Measurements from ENCODE around the gene TMEM221. TPM values are rescaled to one million over a fixed set of nuclear protein-coding genes. Genes with fewer than 3 reads are reported as not detected.

TMEM221 gene
- total RNA-seq, 2 experiments from 2014 or later = not detected

GRCh38 chr19:17454576-17455071, 6.2 kb upstream of the TMEM221 start:
- H3K27me3 Mint-ChIP-seq = peaks cover 69% of the 10 kb centered on the region
- H3K9me3 ChIP-seq (ENCODE audit: control insufficient read depth in 1 of 2, insufficient read depth in 1 of 2, low read length in 2 of 2) = peaks cover 0 to 9% of the 10 kb centered on the region in 2 experiments
- no peak overlapping the region for H3K27ac ChIP-seq (ENCODE audit: low read depth in 1 of 2, low read length in 2 of 2)
- no peak for ATAC-seq (ENCODE audit: poor library complexity)
- no peak overlapping the region for H3K4me3 ChIP-seq (ENCODE audit: low read length)
- TF ChIP-seq CTCF (IDR thresholded peaks at IDR 0.05) = no peak
- H3K36me3 Mint-ChIP-seq (ENCODE audit: low read depth) = no peaks in the 10 kb centered on the region
- H3K27ac Mint-ChIP-seq = no peak overlapping the region
- peak in 1 of 14 experiments; percentile 30 for DNase-seq
- intact Hi-C loops (cut with DNase I, micrococcal nuclease) = loop anchor here in 1 of 2 experiments (5.0 kb wide), 1 partner anchor 118 kb away; no protein-coding TSS in a partner anchor
- ChIA-PET POLR2A (no interaction called here), CTCF (interaction anchor here (1.1 to 1.3 kb wide), 3 partner anchors 11 to 405 kb away, joined by 3 to 4 read pairs (median 3); partner anchors contain the start of gene RPL18A)
- H3K4me3 Mint-ChIP-seq = no peak overlapping the region
- peaks cover 28 to 30% of the 10 kb centered on the region in 2 experiments for H3K27me3 ChIP-seq (ENCODE audit: control insufficient read depth in 1 of 2, insufficient read depth in 2 of 2, low read length in 2 of 2)
- H3K36me3 ChIP-seq (ENCODE audit: insufficient read depth, low read length) = no peaks in the 10 kb centered on the region
- H3K4me1 Mint-ChIP-seq (ENCODE audit: low read depth) = peaks cover 22% of the 10 kb centered on the region
- no peaks in the 10 kb centered on the region for H3K9me3 Mint-ChIP-seq
- peaks cover 16% of the 10 kb centered on the region for H3K4me1 ChIP-seq (ENCODE audit: insufficient read depth, low read length)

- POLR2A ChIA-PET = no interaction called here
These were observed 3.4 kb upstream of the TMEM221 start for GRCh38 chr19:17451820-17452219.

GRCh38 chr19:17450264-17451075, 2.0 kb upstream of the TMEM221 start:
- DNase-seq (peak in 3 of 14 experiments; percentile 32 to 38 (median 35)), ATAC-seq (ENCODE audit: poor library complexity) (no peak)
- H3K27ac Mint-ChIP-seq = no peak overlapping the region
- no peaks in the 10 kb centered on the region for H3K36me3 ChIP-seq (ENCODE audit: insufficient read depth, low read length)
- no peaks in the 10 kb centered on the region for H3K36me3 Mint-ChIP-seq (ENCODE audit: low read depth)
- ChIA-PET CTCF (interaction anchor here (0.7 kb wide), 1 partner anchor 15 kb away, joined by 4 read pairs; no protein-coding TSS in a partner anchor), POLR2A (no interaction called here)
- H3K4me3 ChIP-seq (ENCODE audit: low read length) = no peak overlapping the region
- H3K9me3 Mint-ChIP-seq = no peaks in the 10 kb centered on the region
- TF ChIP-seq CTCF (IDR thresholded peaks at IDR 0.05) = no peak
- no peak overlapping the region for H3K27ac ChIP-seq (ENCODE audit: low read depth in 1 of 2, low read length in 2 of 2)
- H3K4me3 Mint-ChIP-seq = peak overlapping the region; percentile 25
- peaks cover 0 to 5% of the 10 kb centered on the region in 2 experiments for H3K9me3 ChIP-seq (ENCODE audit: control insufficient read depth in 1 of 2, insufficient read depth in 1 of 2, low read length in 2 of 2)
- peaks cover 22% of the 10 kb centered on the region for H3K4me1 ChIP-seq (ENCODE audit: insufficient read depth, low read length)
- peaks cover 7 to 14% of the 10 kb centered on the region in 2 experiments for H3K27me3 ChIP-seq (ENCODE audit: control insufficient read depth in 1 of 2, insufficient read depth in 2 of 2, low read length in 2 of 2)
- peaks cover 18% of the 10 kb centered on the region for H3K4me1 Mint-ChIP-seq (ENCODE audit: low read depth)
- peaks cover 52% of the 10 kb centered on the region for H3K27me3 Mint-ChIP-seq
- intact Hi-C loops (cut with DNase I, micrococcal nuclease) = loop anchor here in 1 of 2 experiments (5.0 kb wide), 1 partner anchor 122 kb away; no protein-coding TSS in a partner anchor

More at GRCh38 chr19:17451820-17452219, 3.4 kb upstream of the TMEM221 start:
- Histone ChIP-seq H3K27me3 (ENCODE audit: control insufficient read depth in 1 of 2, insufficient read depth in 2 of 2, low read length in 2 of 2) (peaks cover 17 to 23% of the 10 kb centered on the region in 2 experiments), H3K4me1 (ENCODE audit: insufficient read depth, low read length) (peaks cover 26% of the 10 kb centered on the region), H3K36me3 (ENCODE audit: insufficient read depth, low read length) (no peaks in the 10 kb centered on the region), H3K9me3 (ENCODE audit: control insufficient read depth in 1 of 2, insufficient read depth in 1 of 2, low read length in 2 of 2) (peaks cover 0 to 9% of the 10 kb centered on the region in 2 experiments), H3K4me3 (ENCODE audit: low read length) (no peak overlapping the region), H3K27ac (ENCODE audit: low read depth in 1 of 2, low read length in 2 of 2) (no peak overlapping the region)
- DNase-seq (no peak), ATAC-seq (ENCODE audit: poor library complexity) (no peak)
- H3K27me3 Mint-ChIP-seq = peaks cover 62% of the 10 kb centered on the region
- H3K4me3 Mint-ChIP-seq = no peak overlapping the region
- TF ChIP-seq CTCF (IDR thresholded peaks at IDR 0.05) = no peak
- intact Hi-C loops (cut with DNase I, micrococcal nuclease) = loop anchor here in 1 of 2 experiments (5.0 kb wide), 1 partner anchor 120 kb away; no protein-coding TSS in a partner anchor
- H3K9me3 Mint-ChIP-seq = no peaks in the 10 kb centered on the region
- peaks cover 22% of the 10 kb centered on the region for H3K4me1 Mint-ChIP-seq (ENCODE audit: low read depth)
- H3K27ac Mint-ChIP-seq = no peak overlapping the region
- H3K36me3 Mint-ChIP-seq (ENCODE audit: low read depth) = no peaks in the 10 kb centered on the region
- CTCF ChIA-PET = no interaction called here

Data from CD4-positive, alpha-beta T cell (primary cell).